ENCODE data around the gene CLEC19A.

Gene CLEC19A

DNA sequence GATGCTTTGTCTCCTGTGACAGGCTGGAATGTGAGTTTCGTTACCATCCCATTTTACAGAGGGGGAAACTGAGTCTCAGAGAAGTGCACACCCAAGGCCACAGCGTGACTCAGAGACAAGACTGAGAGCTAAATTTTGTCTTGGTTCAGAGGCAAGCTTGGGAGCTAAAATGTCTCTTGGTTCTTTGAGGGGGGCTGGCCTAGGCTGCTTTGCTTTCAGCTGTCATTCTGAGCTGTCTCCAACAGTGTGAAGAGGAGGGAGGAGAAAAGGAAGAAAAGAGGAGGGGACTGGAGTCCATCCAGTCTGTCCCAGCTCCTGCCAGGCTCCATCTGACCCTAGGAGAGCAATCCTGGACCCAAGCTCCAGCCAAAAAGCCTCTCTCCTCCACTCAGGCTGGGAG, at the start of gene CLEC19A:
Gene CLEC19A (plus strand): TSS at position 301 of the 400 bp plus-strand sequence. CDS start 121 bp downstream, outside the sequence.
- in situ Hi-C loops (cut with MboI; ENCODE audit: low sequenced_read_pairs) = no loop called here
- Histone ChIP-seq H3K4me1 (peaks cover 14% of the 10 kb centered on the region), H3K36me3 (replicated peaks) (no peaks in the 10 kb centered on the region), H3K4me3 (no peak within 1 kb of the TSS), H3K27me3 (ENCODE audit: low read depth) (no peaks in the 10 kb centered on the region), H3K9me3 (no peaks in the 10 kb centered on the region)
- no peak for DNase-seq (ENCODE audit: low spot score in 2 of 2)

DNA sequence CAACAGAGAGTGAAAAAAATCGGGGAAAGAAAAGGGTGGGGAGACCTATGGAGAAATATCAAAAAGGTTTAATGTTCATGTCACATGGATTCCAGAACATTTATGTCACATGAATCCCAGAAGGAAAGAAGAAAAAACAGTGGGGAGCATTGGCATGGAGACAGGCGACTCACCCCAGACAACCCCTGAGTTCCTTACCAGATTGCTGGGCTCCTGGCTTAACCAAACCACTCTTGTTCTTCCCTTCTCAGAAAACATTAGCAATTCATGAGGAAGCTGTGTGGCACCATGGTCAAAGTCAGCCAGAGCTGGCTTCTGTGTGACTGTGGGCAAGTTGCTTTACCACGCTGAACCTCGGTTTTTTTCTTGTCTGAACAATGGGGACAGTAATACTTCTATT, 49.6 kb upstream of the CLEC19A start:
- in situ Hi-C loops (cut with MboI; ENCODE audit: low sequenced_read_pairs) = no loop called here
- H3K9me3 ChIP-seq = no peaks in the 10 kb centered on the region
- H3K36me3 ChIP-seq (replicated peaks) = no peaks in the 10 kb centered on the region
- no peak for DNase-seq (ENCODE audit: low spot score in 2 of 2)
- H3K4me3 ChIP-seq = no peak overlapping the region
- no peaks in the 10 kb centered on the region for H3K27me3 ChIP-seq (ENCODE audit: low read depth)
- H3K4me1 ChIP-seq = no peaks in the 10 kb centered on the region

DNA sequence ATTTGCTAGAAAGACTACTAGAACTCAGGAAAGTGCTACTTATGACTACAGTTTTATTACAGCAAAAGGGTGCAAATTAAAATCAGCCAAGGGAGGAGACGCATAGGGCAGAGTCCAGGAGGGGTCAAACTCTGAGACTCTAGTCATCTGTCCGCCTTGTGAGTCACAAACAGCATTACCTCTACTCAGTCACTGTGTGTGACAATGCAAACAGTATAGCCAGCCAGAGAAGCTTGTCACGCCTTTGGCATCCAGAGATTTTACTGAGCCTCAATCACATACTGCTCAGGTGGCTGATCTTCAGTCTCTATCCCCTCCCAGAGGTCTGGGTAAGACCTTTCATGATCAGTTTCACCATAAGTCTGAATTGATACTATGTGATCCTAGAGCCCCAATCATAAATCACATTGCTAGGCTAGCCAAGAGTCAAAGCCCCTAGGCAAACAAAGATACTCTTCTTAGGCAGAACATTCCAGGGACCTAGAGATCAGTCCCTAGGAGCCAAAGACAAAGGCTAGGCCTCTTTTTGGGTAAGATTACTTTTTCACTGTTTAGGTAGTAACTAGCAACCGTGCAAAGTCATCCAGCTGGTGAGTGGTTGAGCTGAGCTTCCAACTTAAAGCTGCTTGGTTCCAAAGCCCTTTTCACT, 48.8 kb upstream of the CLEC19A start:
- Histone ChIP-seq H3K4me1 (no peaks in the 10 kb centered on the region), H3K36me3 (replicated peaks) (no peaks in the 10 kb centered on the region), H3K27me3 (ENCODE audit: low read depth) (no peaks in the 10 kb centered on the region), H3K4me3 (no peak overlapping the region), H3K9me3 (no peaks in the 10 kb centered on the region)
- in situ Hi-C loops (cut with MboI; ENCODE audit: low sequenced_read_pairs) = no loop called here
- no peak for DNase-seq (ENCODE audit: low spot score in 2 of 2)

DNA sequence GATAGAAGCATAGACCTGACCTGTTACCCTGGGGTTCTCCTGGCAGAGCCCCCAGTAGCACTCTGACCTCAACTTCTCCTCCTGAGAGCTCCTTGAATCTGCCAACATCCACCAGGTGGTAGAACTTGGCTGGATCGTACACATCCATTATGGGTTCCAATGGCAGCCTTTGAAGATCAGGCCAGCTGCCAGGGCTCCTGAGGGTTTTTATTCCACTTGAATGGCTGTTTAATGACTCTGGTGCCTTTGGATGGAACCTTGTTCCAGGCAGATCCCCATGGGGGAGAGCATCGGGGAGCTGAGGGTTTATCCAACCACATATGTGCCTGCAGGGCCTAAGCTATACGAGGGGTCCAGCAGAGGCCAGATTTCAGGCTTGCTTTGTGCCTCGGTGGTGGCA, 47.1 kb upstream of the CLEC19A start:
- H3K4me3 ChIP-seq = no peak overlapping the region
- no peaks in the 10 kb centered on the region for H3K4me1 ChIP-seq
- no peaks in the 10 kb centered on the region for H3K9me3 ChIP-seq
- no peaks in the 10 kb centered on the region for H3K36me3 ChIP-seq (replicated peaks)
- no peak for DNase-seq (ENCODE audit: low spot score in 2 of 2)
- in situ Hi-C loops (cut with MboI; ENCODE audit: low sequenced_read_pairs) = no loop called here
- H3K27me3 ChIP-seq (ENCODE audit: low read depth) = no peaks in the 10 kb centered on the region

DNA sequence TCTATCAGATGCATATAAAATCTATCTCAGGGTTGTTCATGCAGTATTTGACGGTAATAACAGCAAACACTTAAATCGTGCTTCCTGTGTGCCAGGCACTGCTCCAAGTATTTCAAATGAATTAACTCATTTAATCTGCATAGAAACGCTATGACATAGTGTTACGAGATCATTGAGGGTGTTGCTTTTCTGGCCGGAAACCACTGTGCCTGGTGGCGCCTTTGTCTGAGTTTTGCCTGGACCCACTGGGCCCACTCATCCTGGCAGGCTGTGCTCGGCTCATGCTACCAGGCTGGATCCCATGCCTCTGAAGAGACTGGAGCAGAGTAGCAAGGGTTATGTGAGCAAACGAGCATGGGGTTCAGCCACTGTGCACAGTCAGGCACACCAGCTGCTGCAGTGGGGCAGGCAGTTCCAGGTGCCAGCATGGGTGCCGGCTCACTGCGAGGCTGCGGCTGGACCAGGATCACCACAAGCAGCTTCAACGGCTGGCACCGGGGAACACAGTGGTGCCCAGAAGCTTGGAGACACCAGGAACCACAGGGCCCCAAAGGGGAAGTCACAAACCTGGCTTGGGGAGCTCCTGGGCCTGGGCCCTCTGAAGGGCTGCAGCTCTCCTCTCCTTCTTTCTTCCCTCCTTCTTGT, 45.9 kb upstream of the CLEC19A start:
- no peaks in the 10 kb centered on the region for H3K4me1 ChIP-seq
- no peak overlapping the region for H3K4me3 ChIP-seq
- no peak for DNase-seq (ENCODE audit: low spot score in 2 of 2)
- in situ Hi-C loops (cut with MboI; ENCODE audit: low sequenced_read_pairs) = no loop called here
- H3K27me3 ChIP-seq (ENCODE audit: low read depth) = no peaks in the 10 kb centered on the region
- H3K9me3 ChIP-seq = no peaks in the 10 kb centered on the region
- no peaks in the 10 kb centered on the region for H3K36me3 ChIP-seq (replicated peaks)

DNA sequence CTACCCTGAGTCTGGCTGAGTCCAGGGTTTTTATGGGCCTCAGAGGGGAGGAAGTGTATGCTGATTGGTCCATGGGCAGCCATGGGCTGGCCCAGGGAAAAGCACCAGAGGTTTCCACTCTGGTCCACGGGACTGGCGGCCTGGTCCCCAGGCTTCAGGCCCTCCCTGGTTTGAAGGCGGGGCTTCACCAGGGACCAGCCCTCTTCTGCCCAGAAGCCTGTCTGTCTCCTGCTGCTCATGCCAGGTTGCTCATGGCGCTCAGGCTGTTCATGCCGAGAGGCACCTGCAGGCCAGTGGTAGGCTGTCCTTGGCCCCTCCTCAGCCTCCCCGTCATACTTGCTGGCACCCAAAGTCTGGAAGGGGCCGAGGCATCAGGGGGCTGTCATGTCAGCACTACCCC, 45.0 kb upstream of the CLEC19A start:
- H3K9me3 ChIP-seq = no peaks in the 10 kb centered on the region
- DNase-seq (ENCODE audit: low spot score in 2 of 2) = no peak
- no peaks in the 10 kb centered on the region for H3K4me1 ChIP-seq
- no peaks in the 10 kb centered on the region for H3K36me3 ChIP-seq (replicated peaks)
- in situ Hi-C loops (cut with MboI; ENCODE audit: low sequenced_read_pairs) = no loop called here
- H3K27me3 ChIP-seq (ENCODE audit: low read depth) = no peaks in the 10 kb centered on the region
- H3K4me3 ChIP-seq = no peak overlapping the region

DNA sequence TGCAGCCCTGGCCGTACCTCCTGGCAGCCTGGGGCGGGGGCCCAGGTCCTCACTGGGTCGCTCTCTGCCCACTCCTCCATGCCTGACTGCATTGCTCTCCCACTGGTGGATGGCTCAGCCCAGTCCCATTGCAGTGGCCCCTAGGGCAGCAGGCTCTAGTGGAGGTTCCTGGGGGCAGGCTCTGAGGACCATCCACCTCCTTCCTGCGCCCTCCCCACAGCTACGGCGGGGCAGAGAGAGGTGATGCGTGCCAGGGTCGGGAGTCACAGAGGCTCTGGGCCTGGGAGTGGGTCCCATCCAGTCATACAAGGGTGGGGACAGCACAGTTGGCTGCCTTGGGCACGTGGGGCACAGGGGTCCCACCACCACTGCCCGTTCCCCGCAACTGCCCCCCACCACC, 44.0 kb upstream of the CLEC19A start:
- Histone ChIP-seq H3K36me3 (replicated peaks) (no peaks in the 10 kb centered on the region), H3K9me3 (no peaks in the 10 kb centered on the region), H3K4me1 (no peaks in the 10 kb centered on the region), H3K4me3 (no peak overlapping the region), H3K27me3 (ENCODE audit: low read depth) (no peaks in the 10 kb centered on the region)
- no peak for DNase-seq (ENCODE audit: low spot score in 2 of 2)
- in situ Hi-C loops (cut with MboI; ENCODE audit: low sequenced_read_pairs) = no loop called here

DNA sequence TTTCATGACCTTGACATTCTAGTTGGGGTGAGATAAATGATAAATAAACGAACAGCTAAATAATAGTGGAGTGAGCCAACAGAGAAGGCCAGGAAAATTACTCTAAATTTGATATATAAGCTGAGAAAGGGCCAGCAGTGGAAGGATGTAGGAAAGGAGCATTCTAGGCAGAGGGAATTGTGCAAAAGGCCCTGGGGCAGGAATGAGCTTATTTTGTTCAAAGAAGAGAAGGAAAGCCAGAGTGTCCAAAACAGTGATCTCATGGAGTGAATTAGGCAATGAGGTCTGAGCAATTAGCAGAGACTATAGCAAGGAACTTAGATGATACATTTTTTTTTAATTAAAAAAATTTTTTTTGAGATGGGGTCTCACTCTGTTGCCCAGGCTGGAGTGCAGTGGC, 43.3 kb upstream of the CLEC19A start:
- Histone ChIP-seq H3K4me1 (no peaks in the 10 kb centered on the region), H3K27me3 (ENCODE audit: low read depth) (no peaks in the 10 kb centered on the region), H3K9me3 (no peaks in the 10 kb centered on the region), H3K36me3 (replicated peaks) (no peaks in the 10 kb centered on the region), H3K4me3 (no peak overlapping the region)
- in situ Hi-C loops (cut with MboI; ENCODE audit: low sequenced_read_pairs) = no loop called here
- no peak for DNase-seq (ENCODE audit: low spot score in 2 of 2)

DNA sequence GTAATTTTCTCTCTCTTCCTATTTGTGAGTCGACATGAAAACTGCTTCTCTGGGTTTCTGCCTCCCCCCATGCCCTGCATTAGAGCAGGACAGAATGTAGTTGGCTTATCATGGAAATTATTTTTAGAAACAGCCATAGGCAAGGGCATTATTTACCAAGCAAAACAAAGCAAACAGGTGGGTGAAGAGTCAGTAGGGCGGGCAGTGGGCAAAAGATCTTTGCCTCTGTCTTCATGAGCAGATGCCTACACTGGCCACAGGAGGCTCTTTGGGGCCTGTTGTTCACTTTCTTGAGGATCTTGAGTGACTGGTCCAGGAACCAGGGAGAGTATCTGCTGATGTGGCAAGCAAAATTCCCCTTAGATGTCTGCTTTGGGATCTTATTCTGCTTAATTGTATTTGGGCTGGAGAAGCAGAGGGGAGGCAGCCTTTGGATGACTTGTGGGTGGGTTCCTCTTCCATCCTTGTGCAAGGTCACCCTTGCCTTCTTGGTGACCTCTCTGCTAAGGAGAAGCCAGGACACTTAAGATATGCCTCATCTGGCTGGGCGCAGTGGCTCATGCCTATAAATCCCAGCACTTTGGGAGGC, 42.5 kb upstream of the CLEC19A start:
- H3K27me3 ChIP-seq (ENCODE audit: low read depth) = no peaks in the 10 kb centered on the region
- in situ Hi-C loops (cut with MboI; ENCODE audit: low sequenced_read_pairs) = no loop called here
- H3K4me1 ChIP-seq = no peaks in the 10 kb centered on the region
- H3K36me3 ChIP-seq (replicated peaks) = no peaks in the 10 kb centered on the region
- H3K4me3 ChIP-seq = no peak overlapping the region
- DNase-seq (ENCODE audit: low spot score in 2 of 2) = no peak
- H3K9me3 ChIP-seq = no peaks in the 10 kb centered on the region

DNA sequence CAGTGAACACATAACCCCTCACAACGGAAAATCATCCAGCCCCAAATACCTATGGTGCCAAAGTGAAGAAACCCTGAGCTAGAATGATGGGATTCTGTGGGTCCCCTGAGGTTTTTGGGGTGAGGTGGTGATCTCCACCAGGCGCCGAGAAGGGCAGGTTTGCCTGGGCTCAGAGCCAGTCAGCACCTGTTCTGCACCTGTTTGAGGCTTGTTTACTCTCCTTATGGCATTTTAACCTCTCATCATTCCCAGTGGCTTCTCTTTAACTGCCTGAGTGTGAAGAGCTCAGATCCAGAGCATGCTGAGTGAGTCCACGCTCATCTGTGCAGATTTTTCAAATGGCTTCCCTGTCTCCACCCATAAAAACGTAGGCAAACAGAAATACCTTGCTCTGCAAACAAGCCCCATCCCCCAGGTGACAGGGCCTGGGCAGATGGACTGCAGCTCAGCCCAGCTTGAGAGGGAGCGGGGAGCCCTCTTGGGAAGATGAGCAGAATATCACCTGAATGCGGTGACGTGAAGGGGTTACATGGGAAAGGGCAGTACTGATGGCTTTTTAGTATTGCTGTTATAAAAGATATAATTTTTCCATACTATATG, 40.1 kb upstream of the CLEC19A start:
- H3K36me3 ChIP-seq (replicated peaks) = no peaks in the 10 kb centered on the region
- DNase-seq (ENCODE audit: low spot score in 2 of 2) = no peak
- in situ Hi-C loops (cut with MboI; ENCODE audit: low sequenced_read_pairs) = no loop called here
- H3K27me3 ChIP-seq (ENCODE audit: low read depth) = no peaks in the 10 kb centered on the region
- no peak overlapping the region for H3K4me3 ChIP-seq
- H3K4me1 ChIP-seq = no peaks in the 10 kb centered on the region
- H3K9me3 ChIP-seq = no peaks in the 10 kb centered on the region

DNA sequence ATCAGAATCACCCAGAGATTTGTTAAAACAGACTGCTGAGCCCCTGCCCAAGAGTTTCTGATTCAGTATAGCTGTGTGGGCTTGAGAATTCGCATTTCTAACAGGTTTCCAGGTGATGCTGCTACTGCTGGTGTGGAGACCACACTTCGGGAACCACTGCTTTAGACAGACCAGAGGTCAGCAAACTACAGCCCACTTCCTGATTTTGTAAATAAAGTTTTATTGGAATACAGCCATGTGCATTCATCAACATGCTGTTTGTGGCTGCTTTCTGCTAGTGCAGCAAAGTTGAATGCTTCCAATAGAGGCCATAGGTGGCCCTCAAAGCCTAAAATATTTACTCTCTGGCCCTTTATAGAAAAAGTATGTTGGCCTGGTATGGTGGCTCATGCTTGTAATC, 32.6 kb upstream of the CLEC19A start:
- DNase-seq (ENCODE audit: low spot score in 2 of 2) = no peak
- no peaks in the 10 kb centered on the region for H3K9me3 ChIP-seq
- no peaks in the 10 kb centered on the region for H3K4me1 ChIP-seq
- H3K36me3 ChIP-seq (replicated peaks) = no peaks in the 10 kb centered on the region
- no peaks in the 10 kb centered on the region for H3K27me3 ChIP-seq (ENCODE audit: low read depth)
- no peak overlapping the region for H3K4me3 ChIP-seq
- in situ Hi-C loops (cut with MboI; ENCODE audit: low sequenced_read_pairs) = no loop called here

DNA sequence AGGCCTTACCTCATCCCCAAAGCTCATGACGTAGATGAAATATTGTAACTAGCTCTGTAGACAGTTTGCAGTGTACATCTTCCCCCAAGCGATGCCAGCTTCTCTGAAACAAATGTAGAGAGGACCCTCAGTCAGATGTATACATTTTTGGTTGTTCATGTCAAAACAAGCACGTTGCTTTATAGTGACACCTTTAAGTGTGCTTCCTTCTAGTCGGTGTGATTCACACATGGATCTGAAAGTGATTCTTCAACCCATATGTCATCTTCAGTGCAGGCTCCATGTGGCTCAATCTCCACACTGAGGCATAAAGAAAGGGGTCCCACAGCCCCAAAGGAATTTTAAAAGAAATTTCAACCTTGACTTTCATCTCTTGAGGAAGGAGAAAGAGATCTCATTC, 30.9 kb upstream of the CLEC19A start:
- in situ Hi-C loops (cut with MboI; ENCODE audit: low sequenced_read_pairs) = no loop called here
- no peaks in the 10 kb centered on the region for H3K9me3 ChIP-seq
- H3K27me3 ChIP-seq (ENCODE audit: low read depth) = peaks cover 4% of the 10 kb centered on the region; the same call in 1 of the 2 replicates
- H3K36me3 ChIP-seq (replicated peaks) = no peaks in the 10 kb centered on the region; the same call in 1 of the 2 replicates
- no peak for DNase-seq (ENCODE audit: low spot score in 2 of 2)
- no peaks in the 10 kb centered on the region for H3K4me1 ChIP-seq
- no peak overlapping the region for H3K4me3 ChIP-seq

DNA sequence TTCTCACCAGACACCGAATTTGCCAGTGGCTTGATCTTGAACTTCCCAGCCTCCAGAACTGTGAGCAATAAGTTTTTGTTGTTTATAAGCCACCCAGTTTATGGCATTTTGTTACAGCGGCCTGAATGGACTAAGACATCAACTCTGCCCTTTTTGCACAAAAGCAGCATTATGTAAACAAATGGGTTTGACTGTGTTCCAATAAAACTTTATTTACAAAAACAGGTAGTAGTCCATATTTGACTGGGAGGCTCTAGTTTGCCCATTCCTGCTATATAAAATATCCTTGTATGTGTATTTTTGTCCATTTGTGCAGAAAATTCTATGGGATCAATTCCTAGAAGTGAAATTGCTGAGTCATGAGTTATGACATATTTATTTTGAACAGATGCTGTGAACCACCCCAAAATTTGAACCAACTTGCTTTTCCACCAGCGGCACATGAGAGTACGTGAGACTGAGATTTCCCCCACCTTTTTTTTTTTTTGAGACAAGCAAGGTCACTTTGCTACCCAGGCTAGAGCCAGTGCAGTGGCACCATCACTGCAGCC, 21.3 kb upstream of the CLEC19A start:
- H3K4me3 ChIP-seq = no peak overlapping the region
- no peak for DNase-seq (ENCODE audit: low spot score in 2 of 2)
- H3K36me3 ChIP-seq (replicated peaks) = no peaks in the 10 kb centered on the region; the same call in 1 of the 2 replicates
- H3K27me3 ChIP-seq (ENCODE audit: low read depth) = peaks cover 2% of the 10 kb centered on the region; the same call in 1 of the 2 replicates
- in situ Hi-C loops (cut with MboI; ENCODE audit: low sequenced_read_pairs) = no loop called here
- no peaks in the 10 kb centered on the region for H3K4me1 ChIP-seq
- H3K9me3 ChIP-seq = no peaks in the 10 kb centered on the region; the same call in 1 of the 2 replicates

DNA sequence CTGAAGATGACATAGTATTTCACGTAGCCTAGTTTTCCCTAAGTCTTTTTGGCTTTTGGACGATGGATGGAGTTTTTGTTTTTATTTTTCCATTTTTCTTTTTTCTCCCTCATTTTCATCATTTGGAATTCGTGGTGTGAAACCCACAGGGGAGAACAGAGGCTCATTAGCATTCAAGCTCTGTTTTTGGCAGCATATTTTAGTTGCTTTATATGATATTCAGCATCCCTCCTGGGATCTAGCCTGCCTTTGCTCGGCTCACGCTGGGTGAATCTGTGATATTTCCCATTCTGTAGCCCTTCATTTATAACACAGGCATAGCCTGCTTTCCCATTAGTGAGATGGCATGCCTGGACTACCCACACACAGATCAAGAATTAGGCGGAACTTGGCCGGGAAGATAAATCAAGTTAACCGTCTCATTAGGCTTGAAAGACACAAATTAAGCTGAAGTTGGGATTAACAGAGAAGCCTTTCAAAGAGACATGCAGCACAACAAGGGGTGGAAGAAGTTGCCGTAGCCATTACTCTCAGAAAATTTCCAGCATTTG, 20.1 kb upstream of the CLEC19A start:
- Histone ChIP-seq H3K36me3 (replicated peaks) (no peaks in the 10 kb centered on the region), H3K4me1 (no peaks in the 10 kb centered on the region), H3K9me3 (no peaks in the 10 kb centered on the region; the same call in 1 of the 2 replicates), H3K27me3 (ENCODE audit: low read depth) (no peaks in the 10 kb centered on the region), H3K4me3 (no peak overlapping the region)
- in situ Hi-C loops (cut with MboI; ENCODE audit: low sequenced_read_pairs) = no loop called here
- DNase-seq (ENCODE audit: low spot score in 2 of 2) = no peak

Measured in HAP-1 (cell line).